Heart left ventricle (tissue), 13 donors: ENCODE measurements around the gene BORCS5.

Source experiments
- CTCF ChIP-seq, 12 donors: fragments of 200-600 bp; sonication (generic) in 4 of 12; IDR thresholded peaks; one replicate each; pipeline versions ENCODE4 v1.5.0 to v1.8.0; 2018 to 2022; ENCODE audit warnings: antibody characterized with exemption in 12 of 12, mild to moderate bottlenecking in 5 of 12
- POLR2A ChIP-seq, 2 donors: fragments of 450-650 bp; IDR thresholded peaks; one replicate each; pipeline ENCODE4 v1.6.1; 2017; ENCODE audit warnings: antibody characterized with exemption in 2 of 2, mild to moderate bottlenecking in 2 of 2, moderate library complexity in 2 of 2
- donor health status: ischemic (EF 13 %, LVEDD 7.1; RV severe dilation, severe dysfunction).
- donor health status: DM: no; HTN: yes; CAD: no.
- donor health status: DM: no; HTN: no; CAD: no.
- donor health status: ischemic (EF 25% LVEDD 6.9; RV normal size, moderate dysfunction).
- donor health status: ischemic (EF 25% LVEDD 5.7; RV mildly dilated, moderate dysfunction).
- donor health status: ischemic (EF 35%, LVEDD 5.7; RV mildly dilated, moderate dysfunction).
- donor health status: nonischemic (EF 11% LVEDD 7.7; RV severe dilation, severe dysfunction).
- donor health status: DM: yes; HTN: yes; CAD: no.
- donor health status: PGD.
- donor health status: ischemic (EF 29% LVEDD 5.4; RV normal size, mild dysfunction).
- donor health status: nonischemic (EF 23%, LVEDD 6.1; RV moderate dilation, normal function).

DNA sequence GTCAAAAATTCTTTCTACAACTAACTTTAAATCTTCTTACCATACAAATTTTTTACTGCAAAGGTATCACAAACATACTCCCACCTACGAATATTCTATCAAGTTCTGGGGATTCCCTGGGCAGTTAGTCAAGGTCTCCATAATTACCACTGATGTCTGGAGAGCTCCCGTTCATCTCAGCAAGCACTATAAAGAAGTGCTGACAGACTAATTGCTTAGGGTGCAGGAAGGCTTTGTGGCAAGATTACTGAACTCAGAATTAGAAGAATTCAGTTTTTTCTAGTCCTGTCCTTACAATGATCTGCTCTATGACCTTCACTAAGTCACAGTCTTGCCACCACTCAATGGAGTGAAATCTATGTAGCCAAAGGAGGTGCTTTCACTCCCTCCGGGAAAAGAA is 144.2 kb downstream of the BORCS5 start:
- TF ChIP-seq CTCF (IDR thresholded peaks at IDR 0.05) (no peak), POLR2A (IDR thresholded peaks at IDR 0.05) (no peak)
